ENCODE measurements around the gene FLT4.

Gene FLT4

DNA sequence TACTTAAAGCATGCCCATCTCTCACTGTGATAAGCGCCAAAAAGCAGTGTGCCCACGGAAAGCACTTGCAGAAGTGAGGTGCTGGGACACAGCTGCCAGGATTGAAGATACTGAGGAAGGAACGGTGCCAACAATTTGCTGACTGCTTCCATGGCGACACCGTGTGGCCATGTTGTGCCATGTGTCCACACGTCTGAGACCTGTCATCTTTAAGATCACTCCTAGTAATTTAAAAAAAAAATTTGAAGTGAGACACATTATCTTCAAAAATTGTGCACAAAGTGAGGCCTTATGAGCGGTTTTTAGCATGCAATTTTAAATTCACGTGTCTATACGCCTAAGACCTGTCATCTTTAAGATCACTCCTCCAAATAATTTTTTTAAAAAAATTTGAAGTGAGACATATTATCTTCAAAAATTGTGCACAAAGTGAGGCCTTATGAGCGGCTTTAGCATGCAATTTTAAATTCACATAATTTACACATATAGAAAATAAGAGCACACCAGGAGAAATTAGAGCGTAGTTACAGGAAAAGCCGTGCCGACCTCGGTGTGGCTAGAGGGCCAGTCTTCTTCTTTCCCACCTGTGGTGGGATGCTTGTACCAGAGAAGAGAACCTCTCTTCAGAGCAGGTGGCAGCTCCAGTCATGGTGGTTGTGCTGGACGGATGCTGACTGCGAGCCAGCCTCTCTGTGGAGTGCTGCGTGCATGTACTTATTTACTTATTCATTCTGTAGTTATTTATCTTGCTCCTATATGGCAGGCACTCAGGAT lies 21.4 kb upstream of the FLT4 start:
- TF ChIP-seq CTCF (IDR thresholded peaks at IDR 0.05): peak in 1 of 2 experiments; percentile 19
- intact Hi-C loops (cut with DNase I; ENCODE audit: low total_unique reads): no loop called here
- no peak overlapping the region for H3K27ac ChIP-seq
- peaks cover 0 to 27% of the 10 kb centered on the region in 2 donors for H3K27me3 ChIP-seq
- H3K36me3 ChIP-seq: no peaks in the 10 kb centered on the region
- no peaks in the 10 kb centered on the region for H3K9me3 ChIP-seq
- H3K4me3 ChIP-seq: no peak overlapping the region
- no peak for DNase-seq
- peaks cover 0 to 5% (median 0%) of the 10 kb centered on the region in 4 donors for H3K4me1 ChIP-seq

DNA sequence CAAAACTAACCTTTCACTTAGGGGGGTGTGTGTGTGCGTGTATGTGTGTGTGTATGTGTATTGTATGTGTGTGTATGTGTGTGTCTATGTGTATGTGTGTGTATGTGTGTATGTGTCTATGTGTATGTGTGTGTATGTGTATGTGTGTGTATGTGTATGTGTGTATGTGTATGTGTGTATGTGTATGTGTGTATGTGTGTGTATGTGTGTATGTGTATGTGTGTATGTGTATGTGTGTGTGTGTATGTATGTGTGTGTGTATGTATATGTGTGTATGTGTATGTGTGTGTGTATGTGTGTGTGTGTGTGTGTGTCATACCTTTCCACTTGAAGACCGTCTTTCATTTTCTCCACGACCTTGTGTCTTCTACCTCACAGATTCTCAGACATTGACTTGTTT lies 20.8 kb upstream of the FLT4 start:
- Histone ChIP-seq H3K27me3 (peaks cover 0 to 27% of the 10 kb centered on the region in 2 donors), H3K9me3 (no peaks in the 10 kb centered on the region), H3K36me3 (no peaks in the 10 kb centered on the region), H3K4me1 (peaks cover 0 to 5% (median 0%) of the 10 kb centered on the region in 4 donors), H3K4me3 (no peak overlapping the region), H3K27ac (no peak overlapping the region)
- no peak for TF ChIP-seq CTCF (IDR thresholded peaks at IDR 0.05)
- intact Hi-C loops (cut with DNase I; ENCODE audit: low total_unique reads): no loop called here
- DNase-seq: no peak

DNA sequence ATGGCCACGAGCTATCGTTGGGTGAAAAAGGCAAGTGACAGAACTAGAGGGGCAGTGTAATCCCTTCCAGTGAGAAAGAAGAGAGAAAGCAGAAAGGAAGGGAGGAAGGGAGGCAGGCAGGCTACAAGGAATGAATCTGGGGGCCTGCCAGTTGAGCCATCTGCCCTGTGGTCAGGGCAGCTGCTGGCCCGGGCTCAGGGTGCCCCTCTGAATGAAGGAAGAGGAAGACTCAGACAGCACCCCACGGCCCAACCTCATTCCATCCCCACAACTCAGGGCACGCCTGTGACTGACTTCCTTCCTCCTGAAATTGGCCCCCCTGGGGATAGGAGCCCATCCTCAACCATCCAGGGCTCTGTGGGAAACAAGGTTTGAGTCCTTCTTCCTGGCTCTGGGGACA lies 20.3 kb upstream of the FLT4 start:
- H3K9me3 ChIP-seq: no peaks in the 10 kb centered on the region
- no peak overlapping the region for H3K27ac ChIP-seq
- H3K36me3 ChIP-seq: no peaks in the 10 kb centered on the region
- TF ChIP-seq CTCF (IDR thresholded peaks at IDR 0.05): no peak
- H3K27me3 ChIP-seq: peaks cover 0 to 24% of the 10 kb centered on the region in 2 donors
- peaks cover 0 to 5% (median 0%) of the 10 kb centered on the region in 4 donors for H3K4me1 ChIP-seq
- no peak for DNase-seq
- intact Hi-C loops (cut with DNase I; ENCODE audit: low total_unique reads): no loop called here
- no peak overlapping the region for H3K4me3 ChIP-seq

DNA sequence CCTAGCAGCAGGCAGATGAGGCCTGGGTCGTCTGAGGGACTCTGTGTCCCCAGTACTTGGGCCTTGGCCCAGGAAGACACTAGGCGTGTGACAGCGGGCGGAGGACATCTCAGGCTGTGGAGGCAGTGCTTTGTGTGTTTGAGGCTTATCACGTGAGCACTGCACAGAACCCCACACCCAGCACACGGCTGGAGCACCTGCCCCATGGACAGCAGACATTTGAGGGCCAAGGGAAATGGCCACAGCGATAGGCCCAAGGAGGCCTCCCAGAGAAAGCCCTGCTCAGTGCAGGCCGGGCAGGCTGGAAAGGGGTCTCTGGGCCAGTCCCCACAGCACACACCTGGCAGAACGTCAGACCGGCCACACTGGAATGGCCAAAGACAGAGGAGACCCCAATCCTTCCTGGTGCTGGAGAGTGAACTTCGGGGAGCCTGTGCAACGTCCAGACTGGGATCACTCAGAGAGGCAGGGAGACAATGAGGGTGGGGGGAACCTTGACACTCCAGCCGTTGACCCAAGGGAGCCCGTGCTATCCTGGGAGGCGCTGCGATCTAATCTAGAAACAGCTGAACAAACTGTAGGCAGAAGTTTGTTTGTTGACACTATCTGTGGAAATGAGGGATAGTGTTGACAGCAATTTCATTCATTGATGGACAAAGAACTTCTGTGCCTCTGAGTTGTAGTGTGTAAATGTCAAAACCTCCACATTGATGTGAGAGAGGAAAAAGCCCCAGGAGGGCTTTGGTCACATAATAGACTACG lies 19.6 kb upstream of the FLT4 start:
- Histone ChIP-seq H3K27me3 (peaks cover 0 to 18% of the 10 kb centered on the region in 2 donors), H3K4me1 (peaks cover 0 to 3% (median 0%) of the 10 kb centered on the region in 4 donors), H3K9me3 (no peaks in the 10 kb centered on the region), H3K36me3 (no peaks in the 10 kb centered on the region), H3K27ac (no peak overlapping the region), H3K4me3 (no peak overlapping the region)
- intact Hi-C loops (cut with DNase I; ENCODE audit: low total_unique reads): no loop called here
- DNase-seq: no peak
- TF ChIP-seq CTCF (IDR thresholded peaks at IDR 0.05): no peak

DNA sequence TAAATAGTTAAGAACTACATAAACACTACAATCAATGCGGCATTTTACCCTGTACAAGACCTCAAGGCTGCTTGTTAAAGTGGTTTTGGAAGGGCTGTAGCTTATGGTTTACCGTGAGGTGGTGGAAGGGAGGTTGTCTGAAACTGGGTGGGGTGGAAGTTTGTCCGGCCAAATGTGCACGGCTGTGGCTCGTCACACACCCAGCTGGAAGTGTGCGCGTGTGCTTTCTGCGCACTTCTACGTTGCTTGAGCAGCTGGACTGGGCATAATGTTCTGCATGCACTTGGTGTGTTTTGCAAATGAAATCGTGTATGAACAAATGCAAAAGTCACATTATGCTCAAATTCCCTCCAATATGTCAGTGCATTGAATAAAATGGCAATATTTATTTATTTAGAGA lies 17.4 kb upstream of the FLT4 start:
- no peaks in the 10 kb centered on the region for H3K4me1 ChIP-seq
- no peak overlapping the region for H3K27ac ChIP-seq
- peaks cover 0 to 12% of the 10 kb centered on the region in 2 donors for H3K27me3 ChIP-seq
- H3K4me3 ChIP-seq: no peak overlapping the region
- H3K36me3 ChIP-seq: no peaks in the 10 kb centered on the region
- DNase-seq: no peak
- TF ChIP-seq CTCF (IDR thresholded peaks at IDR 0.05): no peak
- H3K9me3 ChIP-seq: no peaks in the 10 kb centered on the region
- intact Hi-C loops (cut with DNase I; ENCODE audit: low total_unique reads): no loop called here
